GM21717 (cell line): Measurements from ENCODE around the gene KAZN.

Experiments
- ATAC-seq: cut with Tn5 transposase; IDR thresholded peaks from one replicate; pipeline ENCODE4 v1.9.1; 2021; ENCODE audit warnings: mild to moderate bottlenecking, moderate library complexity; ENCODE audit not compliant: unreplicated experiment

Gene KAZN

DNA sequence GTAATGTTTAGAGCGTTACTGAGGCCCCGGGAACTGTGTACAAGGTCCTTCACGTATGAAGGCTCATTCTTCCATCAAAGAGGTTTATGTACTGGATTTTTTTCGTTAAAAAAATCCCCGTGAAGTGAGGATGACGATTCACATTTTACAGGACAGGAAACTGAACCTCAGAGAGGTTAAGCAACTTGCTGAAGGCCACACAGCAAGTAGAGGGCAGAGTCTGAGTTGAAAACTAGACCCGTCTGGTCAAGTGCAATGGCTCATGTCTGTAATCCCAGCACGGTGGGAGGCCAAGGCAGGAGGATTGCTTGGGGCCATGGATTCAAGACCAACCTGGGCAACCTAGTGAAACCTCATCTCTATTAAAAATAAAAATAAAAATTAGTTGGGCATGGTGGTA lies 140.2 kb downstream of the KAZN start:
- no peak for ATAC-seq

DNA sequence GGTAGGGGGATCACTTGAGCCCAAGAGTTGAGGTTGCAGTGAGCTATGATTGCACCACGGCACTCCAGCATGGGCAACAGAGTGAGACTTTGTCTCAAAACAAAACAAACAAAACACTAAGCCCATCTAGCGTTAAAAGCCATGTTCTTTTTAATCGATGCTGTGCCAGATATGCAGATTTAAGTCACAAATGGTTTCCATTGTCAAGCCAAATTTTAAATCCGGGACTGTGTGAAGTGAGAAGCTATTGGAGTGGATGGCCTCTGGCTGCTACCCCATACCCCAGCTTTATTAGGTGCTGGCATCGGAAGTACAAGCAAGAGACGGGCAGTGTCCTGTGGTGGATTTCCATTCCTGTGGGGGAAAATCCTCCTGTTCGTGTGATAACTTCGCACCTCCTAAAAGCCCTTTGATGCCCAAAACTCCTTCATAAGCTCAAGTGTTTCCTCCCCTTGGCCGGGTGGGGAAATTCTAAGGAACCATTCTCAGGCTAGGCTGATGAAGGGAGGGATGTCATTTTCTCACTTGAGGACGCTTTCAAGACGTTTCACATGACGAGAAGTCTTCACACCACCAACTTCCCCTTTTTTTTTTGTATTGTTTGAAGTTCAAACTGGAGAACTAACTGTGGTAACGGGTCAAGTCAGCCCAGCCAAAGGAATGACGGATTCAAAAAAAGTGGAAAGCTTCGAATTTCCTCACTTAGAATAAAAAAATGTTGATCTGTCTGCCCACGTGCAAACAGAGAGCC lies 140.8 kb downstream of the KAZN start:
- no peak for ATAC-seq

DNA sequence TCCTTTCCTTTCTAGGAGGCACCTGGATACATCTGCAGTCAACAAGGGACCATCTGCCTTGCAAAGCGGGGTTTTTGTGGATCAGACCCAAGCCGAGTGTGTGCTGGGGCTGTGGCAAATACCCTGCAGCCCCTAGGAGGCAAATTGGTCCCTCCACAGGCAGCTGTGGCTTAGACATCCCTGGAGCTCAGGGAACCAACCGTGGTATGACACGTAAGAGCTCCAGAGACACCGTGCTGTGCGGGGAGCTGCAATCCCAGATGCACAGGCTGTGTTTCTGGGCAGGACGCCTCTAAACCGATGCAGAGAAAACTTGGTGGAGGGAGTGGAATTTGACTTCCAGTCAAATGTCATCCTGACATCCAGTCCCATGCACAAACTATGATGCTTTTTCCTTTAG lies 141.5 kb downstream of the KAZN start:
- ATAC-seq, result no peak

GRCh38 chr1:14741082-14741481 lies 142.6 kb downstream of the KAZN start:
- ATAC-seq, result no peak

GRCh38 chr1:14741532-14741931 lies 143.0 kb downstream of the KAZN start:
- ATAC-seq, result no peak

GRCh38 chr1:14742181-14742980 lies 143.9 kb downstream of the KAZN start:
- ATAC-seq, result no peak

- ATAC-seq, result no peak
Measured at GRCh38 chr1:14743368-14743767, 144.9 kb downstream of the KAZN start.

DNA sequence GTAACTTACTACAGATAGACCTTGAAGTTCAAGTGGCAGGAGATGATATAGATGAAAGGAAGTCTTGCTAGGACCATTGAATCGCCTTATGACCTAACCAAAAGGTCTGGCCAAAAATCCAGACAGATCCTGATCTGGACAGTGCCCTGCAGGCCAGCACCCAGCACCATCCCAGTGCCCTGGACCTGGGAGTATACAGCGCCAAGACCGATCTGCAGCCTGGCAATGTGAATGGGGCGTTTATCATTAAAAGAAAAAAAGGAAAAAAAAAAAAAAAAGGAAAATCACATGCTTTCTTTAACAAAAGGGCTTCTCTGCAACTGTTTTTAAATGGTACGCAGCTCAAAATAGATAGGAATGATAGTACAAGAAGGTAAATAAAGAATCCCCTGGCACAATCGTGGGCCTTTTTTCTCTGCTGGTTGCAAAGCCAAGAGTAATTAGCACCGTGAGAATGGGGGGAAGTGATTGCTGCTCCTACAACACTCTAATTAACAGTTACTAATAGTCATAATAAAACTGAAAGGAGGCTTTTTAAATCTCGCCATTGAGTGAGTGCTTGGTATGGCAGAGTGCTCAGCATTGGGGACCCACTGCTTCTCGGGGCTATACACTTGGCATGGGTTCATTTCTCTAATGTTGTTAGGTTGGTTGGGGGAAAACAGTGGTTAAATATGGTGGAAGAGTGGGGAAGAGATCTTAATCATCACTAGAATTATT lies 146.7 kb downstream of the KAZN start:
- no peak for ATAC-seq

DNA sequence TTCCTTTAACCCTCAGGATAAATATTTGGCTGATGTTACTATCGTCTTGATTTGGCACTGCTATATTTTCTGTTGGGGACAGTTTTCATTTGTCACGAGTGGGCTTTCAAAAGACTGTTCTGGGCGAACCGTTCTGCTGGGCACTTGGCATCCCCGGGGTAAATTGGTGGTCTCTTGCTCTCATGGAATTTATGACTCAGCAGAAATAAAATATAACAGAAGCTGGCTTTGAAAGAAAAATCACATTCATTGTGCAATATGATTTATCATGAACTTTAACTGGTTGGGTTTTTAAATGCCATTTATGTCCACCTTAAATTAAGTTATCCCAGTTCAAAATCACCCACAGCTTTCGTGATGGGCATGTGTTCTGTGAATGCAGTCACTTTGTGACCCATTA lies 147.3 kb downstream of the KAZN start:
- no peak for ATAC-seq

DNA sequence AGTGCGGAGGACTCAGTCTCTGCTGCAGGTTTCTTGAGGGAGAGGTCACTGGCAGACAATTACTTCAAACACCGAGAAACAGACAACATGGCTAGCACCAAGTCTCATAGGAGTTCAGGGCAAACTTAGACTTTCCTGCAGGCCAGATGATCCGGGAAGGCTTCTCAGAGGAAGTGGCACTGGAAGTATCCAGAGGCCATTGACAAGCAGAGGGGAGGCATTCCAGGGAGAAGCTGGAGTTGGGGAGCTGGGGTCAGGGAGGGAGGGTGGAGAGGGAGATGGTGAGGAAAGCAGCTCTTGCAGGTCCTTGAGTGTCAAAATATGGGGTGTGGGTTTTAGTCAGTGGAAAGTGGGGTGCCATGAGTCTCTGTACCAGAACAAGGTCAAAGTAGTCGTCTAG lies 147.9 kb downstream of the KAZN start:
- no peak for ATAC-seq

DNA sequence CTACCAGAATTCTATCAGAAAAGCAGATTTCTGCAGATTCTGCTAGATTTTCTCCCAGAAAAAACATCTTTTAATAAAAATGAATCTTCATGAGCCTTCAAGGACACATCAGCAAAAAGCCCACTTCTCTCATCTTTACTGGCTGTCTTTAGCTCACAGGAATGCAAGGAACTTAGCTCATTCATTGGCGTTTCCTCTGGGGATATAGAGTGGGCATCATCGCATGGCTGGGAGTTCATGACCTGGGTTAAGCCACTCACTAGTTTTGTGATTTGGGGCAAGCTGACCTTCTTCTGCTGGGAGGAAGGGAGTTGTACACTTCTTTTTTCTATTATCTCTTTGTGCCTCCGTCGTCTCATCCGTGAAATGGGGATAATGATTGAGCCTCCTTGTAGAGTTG lies 149.7 kb downstream of the KAZN start:
- no peak for ATAC-seq

DNA sequence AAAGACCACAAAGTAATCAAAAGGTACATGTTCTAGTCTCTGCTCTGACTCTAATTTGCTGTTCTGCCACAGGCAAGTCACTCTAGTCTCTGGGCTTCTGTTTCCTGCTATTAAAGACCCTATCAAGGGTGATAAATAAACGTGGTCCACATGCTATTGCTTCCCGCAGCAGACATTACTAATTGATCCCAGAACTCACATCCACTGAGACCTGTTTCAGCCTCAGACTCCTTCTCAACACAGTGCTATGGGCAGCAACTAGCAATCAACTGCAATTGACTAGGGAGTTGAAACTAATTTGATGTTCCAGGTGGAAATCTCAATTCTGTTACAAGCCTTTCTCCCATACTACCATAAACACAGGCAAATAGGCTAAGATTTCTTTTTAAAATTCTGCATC lies 150.5 kb downstream of the KAZN start:
- ATAC-seq, result no peak

GRCh38 chr1:14750490-14750889 lies 152.0 kb downstream of the KAZN start:
- no peak for ATAC-seq

- ATAC-seq, result no peak
Measured at GRCh38 chr1:14755518-14756252, 157.2 kb downstream of the KAZN start.

GRCh38 chr1:14756589-14757285 lies 158.3 kb downstream of the KAZN start:
- ATAC-seq, result no peak

DNA sequence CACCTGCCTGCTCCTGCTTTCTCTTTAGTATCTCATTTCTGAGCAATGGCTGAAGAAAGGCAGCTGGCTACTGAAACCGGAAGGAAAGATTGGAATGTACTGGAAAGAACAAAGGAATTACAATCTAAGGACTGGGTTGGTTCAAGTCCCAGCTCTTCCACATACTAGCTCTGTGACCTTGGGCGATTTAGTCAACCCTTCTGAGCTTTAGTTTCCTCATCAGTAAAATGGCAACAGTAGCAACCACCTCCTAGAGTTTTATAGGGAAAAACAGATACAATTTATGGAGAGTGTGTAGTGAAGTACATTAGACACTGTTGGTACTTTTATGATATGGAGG lies 158.8 kb downstream of the KAZN start:
- no peak for ATAC-seq

DNA sequence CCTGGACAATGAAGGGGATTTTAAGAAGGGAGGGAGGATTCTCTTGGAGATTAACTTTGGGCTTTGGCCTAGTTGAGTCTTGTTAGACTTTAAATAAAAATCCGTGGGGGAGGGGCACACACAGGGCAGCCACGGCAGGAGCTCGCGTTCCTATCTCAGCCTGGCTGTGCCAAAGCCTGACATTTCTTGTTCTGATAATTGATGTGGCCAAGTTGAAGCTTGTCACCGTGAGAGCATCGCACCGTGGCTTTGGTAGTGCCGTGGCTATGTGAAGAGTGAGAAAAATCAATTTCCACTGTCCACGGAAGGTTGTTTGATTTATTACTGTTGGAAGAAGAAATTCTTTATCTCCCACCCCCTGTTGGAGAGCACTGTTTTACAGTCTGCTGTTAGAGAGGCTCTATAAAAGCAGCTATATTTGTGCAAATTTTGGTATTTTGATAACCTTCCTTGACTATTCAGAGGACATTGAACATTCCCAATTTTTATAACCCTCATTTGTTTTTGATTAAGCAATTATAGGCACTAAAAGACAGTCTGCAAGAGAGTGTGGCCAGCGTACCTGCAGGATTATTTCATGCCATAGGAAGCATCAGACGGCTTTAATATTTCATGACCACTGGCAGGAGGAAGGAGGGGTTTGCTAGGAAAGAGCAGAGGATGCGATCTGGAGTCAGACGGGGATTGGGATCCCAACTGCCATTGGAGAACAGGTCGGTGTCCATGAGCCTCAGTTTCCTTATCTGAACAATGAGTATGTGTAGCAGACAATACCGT lies 160.7 kb downstream of the KAZN start:
- ATAC-seq, result no peak

DNA sequence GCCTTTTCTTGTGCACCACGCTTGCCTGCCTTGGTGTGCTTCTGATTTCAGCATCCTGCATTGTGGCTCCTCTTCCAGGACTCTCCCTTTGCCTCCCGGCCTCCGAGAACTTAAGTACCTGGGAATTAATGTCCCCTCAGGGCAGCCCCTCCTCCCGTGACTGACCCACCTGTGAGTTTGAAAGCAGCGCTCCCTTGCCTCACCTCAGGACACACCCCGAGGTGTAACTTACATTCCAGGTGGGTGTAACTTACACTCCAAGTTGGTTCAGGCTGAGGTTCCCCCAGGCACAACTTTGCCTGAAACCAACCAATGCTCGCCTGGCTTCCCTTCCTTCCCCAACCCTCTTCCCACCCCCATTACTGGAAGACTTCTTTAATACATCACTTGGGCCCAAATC lies 161.4 kb downstream of the KAZN start:
- no peak for ATAC-seq

DNA sequence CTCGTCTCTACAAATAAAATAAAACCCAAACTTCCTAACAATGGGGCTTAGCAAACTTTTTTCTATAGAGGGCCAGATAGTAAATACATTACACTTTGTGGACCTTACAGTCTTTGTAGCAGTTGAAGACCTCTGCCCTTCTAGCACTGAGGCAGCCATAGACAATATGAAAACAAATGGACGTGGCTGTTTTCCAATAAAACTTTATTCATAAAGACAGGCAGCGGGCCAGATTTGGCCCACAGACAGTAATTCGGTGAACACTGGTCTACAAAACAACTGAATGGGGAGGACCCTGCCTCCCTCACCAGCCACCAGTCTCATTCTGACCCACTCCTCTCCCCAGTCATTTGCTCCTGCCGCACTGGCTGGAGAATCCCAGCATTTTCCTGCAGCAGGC lies 162.3 kb downstream of the KAZN start:
- ATAC-seq, result no peak
